ENCODE measurements around the gene FBXW8. TPM values are rescaled to one million over a fixed set of nuclear protein-coding genes. Genes with fewer than 3 reads are reported as not detected.

Gene FBXW8
- total and polyA plus RNA-seq, 2 donors (not counting 3 experiments of a cell fraction or from before 2014, with no cell fraction given) = 15.4 TPM

- Histone ChIP-seq H3K4me1 (ENCODE audit: control insufficient read depth, extremely low read depth, insufficient read depth, low read length) (peaks cover 13% of the 10 kb centered on the region), H3K27ac (ENCODE audit: insufficient read depth, low read depth, low read length) (no peak overlapping the region), H3K9me1 (replicated peaks; ENCODE audit: control insufficient read depth, extremely low read depth, insufficient read depth, low read length) (no peaks in the 10 kb centered on the region), H3K9me3 (replicated peaks; ENCODE audit: control insufficient read depth, insufficient read depth, low read length) (no peaks in the 10 kb centered on the region), H3K4me3 (replicated peaks in 1 of 3; ENCODE audit: insufficient read depth in 1 of 3, low read depth in 1 of 3, low read length in 3 of 3) (no peak overlapping the region), H2AFZ (ENCODE audit: low read depth, low read length) (no peak overlapping the region), H3K4me2 (ENCODE audit: insufficient read depth, low read length) (no peak overlapping the region), H3K27me3 (ENCODE audit: control insufficient read depth in 2 of 2, insufficient read depth in 2 of 2, low read length in 2 of 2) (no peaks in the 10 kb centered on the region), H3K9ac (replicated peaks; ENCODE audit: extremely low read depth, insufficient read depth, low read length) (no peak overlapping the region), H4K20me1 (replicated peaks; ENCODE audit: control insufficient read depth, extremely low read depth, insufficient read depth, low read length) (no peaks in the 10 kb centered on the region), H3K36me3 (ENCODE audit: control insufficient read depth in 2 of 2, extremely low read depth in 1 of 2, insufficient read depth in 2 of 2, low read length in 2 of 2) (peaks cover 9% of the 10 kb centered on the region in 2 experiments), H3K79me2 (ENCODE audit: control insufficient read depth, insufficient read depth, low read length) (peaks cover 2% of the 10 kb centered on the region)
- POLR2A ChIA-PET = no interaction called here
- DNase-seq (ENCODE audit: low read depth, low spot score) (no peak), FAIRE-seq (no peak)
- TF ChIP-seq JUN (IDR thresholded peaks at IDR 0.05; ENCODE audit: borderline replicate concordance, insufficient read depth, insufficient read length, low read depth) (no peak), POLR2AphosphoS5 (IDR thresholded peaks at IDR 0.05; ENCODE audit: insufficient read depth, low read depth, low read length) (no peak), GATA2 (IDR thresholded peaks at IDR 0.05; ENCODE audit: insufficient read depth, insufficient read length, low read depth, low read length) (no peak), MAX (IDR thresholded peaks at IDR 0.05; ENCODE audit: insufficient read depth, insufficient read length) (no peak), POLR2A (IDR thresholded peaks at IDR 0.05; ENCODE audit: low read depth, low read length) (no peak), EZH2 (IDR thresholded peaks at IDR 0.05; ENCODE audit: borderline replicate concordance, low read depth, low read length, severe bottlenecking) (no peak), MYC (IDR thresholded peaks at IDR 0.05; ENCODE audit: low read depth, low read length) (no peak), FOS (IDR thresholded peaks at IDR 0.05; ENCODE audit: borderline replicate concordance, insufficient read depth, low read length) (no peak), CTCF (IDR thresholded peaks at IDR 0.05; ENCODE audit: extremely low read depth in 1 of 2, insufficient read depth in 1 of 2, low read depth in 1 of 2, low read length in 2 of 2) (no peak)
- no TSS peak for BruUV-seq (replicated peaks)
- intact Hi-C loops (cut with micrococcal nuclease) = loop anchor here (5.0 to 10.0 kb wide), 2 partner anchors 99 to 276 kb away; partner anchors contain the start of genes FBXW8, RNFT2 and SPRING1
- CTCF ChIA-PET = interaction anchor here (1.6 kb wide), 1 partner anchor 10 kb away, joined by 5 read pairs; no protein-coding TSS in a partner anchor
- dilution Hi-C loops (cut with MboI; ENCODE audit: extremely low pct_ligation_motif_present, low sequenced_read_pairs) = no loop called here
Measured at GRCh38 chr12:117010693-117011451, 100.1 kb downstream of the FBXW8 start.

Data from endothelial cell of umbilical vein (primary cell).